MM.1S (cell line): ENCODE data around the gene C17orf113.

Experiments
- DNase-seq: peaks from one replicate; pipeline ENCODE4 v3.0.0-alpha.2; 2015
- H2AFZ ChIP-seq: fragments of 300-600 bp; sonication (generic); 2 replicates; pipeline ENCODE4 v1.6.0; 2016; ENCODE audit warnings: antibody characterized with exemption, low read length
- H3F3A ChIP-seq: fragments of 300-600 bp; sonication (generic); 2 replicates; pipeline ENCODE4 v1.6.1; 2016; ENCODE audit warnings: mild to moderate bottlenecking, antibody characterized with exemption, low read length, moderate library complexity, mixed read lengths; ENCODE audit not compliant: insufficient read depth
- H3K27ac ChIP-seq: fragments of 300-600 bp; sonication (generic); 2 replicates; pipeline ENCODE4 v1.5.1; 2016; ENCODE audit warnings: mild to moderate bottlenecking, low read length
- H3K27me3 ChIP-seq: fragments of 300-600 bp; sonication (generic); replicated peaks from 2 replicates; pipeline ENCODE4 v1.6.0; 2016; ENCODE audit warnings: low read length; ENCODE audit not compliant: insufficient read depth
- H3K36me3 ChIP-seq: fragments of 300-600 bp; sonication (generic); replicated peaks from 2 replicates; pipeline ENCODE4 v1.6.1; 2016; ENCODE audit warnings: mild to moderate bottlenecking, low read length, mixed read lengths; ENCODE audit not compliant: insufficient read depth
- H3K4me1 ChIP-seq: fragments of 300-600 bp; sonication (generic); 2 replicates; pipeline ENCODE4 v1.6.1; 2016; ENCODE audit warnings: low read length, mixed read lengths
- H3K4me2 ChIP-seq: fragments of 300-600 bp; sonication (generic); 2 replicates; pipeline ENCODE4 v1.6.0; 2016; ENCODE audit warnings: low read depth, low read length
- H3K4me3 ChIP-seq: fragments of 300-600 bp; sonication (generic); 2 replicates; pipeline ENCODE4 v1.5.1; 2016; ENCODE audit warnings: low read length, mixed read lengths
- H3K79me2 ChIP-seq: fragments of 300-600 bp; sonication (generic); 2 replicates; pipeline ENCODE4 v1.6.1; 2016; ENCODE audit warnings: mixed run types, low read length, mixed read lengths
- H3K9ac ChIP-seq: fragments of 300-600 bp; sonication (generic); 2 replicates; pipeline ENCODE4 v1.6.1; 2016; ENCODE audit warnings: low read length, mixed read lengths
- H3K9me2 ChIP-seq: fragments of 300-600 bp; sonication (generic); replicated peaks from 2 replicates; pipeline ENCODE4 v1.6.1; 2016; ENCODE audit warnings: mild to moderate bottlenecking, low read length, mixed read lengths; ENCODE audit not compliant: insufficient read depth
- H3K9me3 ChIP-seq: fragments of 300-600 bp; sonication (generic); replicated peaks from 2 replicates; pipeline ENCODE4 v1.6.1; 2016; ENCODE audit warnings: mild to moderate bottlenecking, low read length, mixed read lengths; ENCODE audit not compliant: insufficient read depth
- H4K20me1 ChIP-seq: fragments of 300-600 bp; sonication (generic); 2 replicates; pipeline ENCODE4 v1.6.1; 2016; ENCODE audit warnings: mild to moderate bottlenecking, low read length, moderate library complexity, mixed read lengths; ENCODE audit not compliant: insufficient read depth
- CTCF ChIP-seq: fragments of 300-600 bp; sonication (generic); IDR thresholded peaks from 2 replicates; pipeline ENCODE4 v1.5.1; 2016; ENCODE audit warnings: antibody characterized with exemption, low read length, mixed read lengths
- EZH2 ChIP-seq: fragments of 300-600 bp; sonication (generic); optimal IDR thresholded peaks from 2 replicates; pipeline ENCODE3; 2017; ENCODE audit warnings: low read depth, mild to moderate bottlenecking, antibody characterized with exemption, low read length, mixed read lengths
- EZH2phosphoT487 ChIP-seq: fragments of 300-600 bp; sonication (generic); IDR thresholded peaks from 2 replicates; pipeline ENCODE4 v1.6.1; 2018; ENCODE audit warnings: antibody characterized with exemption, low read length

Gene C17orf113

GRCh38 chr17:42055027-42055426 is 4.6 kb upstream of the C17orf113 start:
- H3K27me3 ChIP-seq = peaks cover 34% of the 10 kb centered on the region
- H3K4me1 ChIP-seq = no peaks in the 10 kb centered on the region
- no peaks in the 10 kb centered on the region for H4K20me1 ChIP-seq
- no peaks in the 10 kb centered on the region for H3K9me2 ChIP-seq
- H3K9ac ChIP-seq = no peak overlapping the region
- no peak overlapping the region for H3K4me3 ChIP-seq
- H3K27ac ChIP-seq = no peak overlapping the region
- no peak overlapping the region for H3K4me2 ChIP-seq
- DNase-seq = no peak
- no peaks in the 10 kb centered on the region for H3K36me3 ChIP-seq
- no peaks in the 10 kb centered on the region for H3K79me2 ChIP-seq
- no peak overlapping the region for H2AFZ ChIP-seq
- no peaks in the 10 kb centered on the region for H3K9me3 ChIP-seq
- TF ChIP-seq EZH2phosphoT487 = no peak
- TF ChIP-seq EZH2 = no peak
- no peak for TF ChIP-seq CTCF
- H3F3A ChIP-seq = no peaks in the 10 kb centered on the region

- H3K4me2 ChIP-seq = no peak overlapping the region
- no peak overlapping the region for H3K9ac ChIP-seq
- no peaks in the 10 kb centered on the region for H4K20me1 ChIP-seq
- TF ChIP-seq EZH2 (no peak), CTCF (no peak), EZH2phosphoT487 (no peak)
- DNase-seq = no peak
- H3K9me3 ChIP-seq = no peaks in the 10 kb centered on the region
- no peaks in the 10 kb centered on the region for H3K36me3 ChIP-seq
- no peak overlapping the region for H3K4me3 ChIP-seq
- H3K9me2 ChIP-seq = no peaks in the 10 kb centered on the region
- no peak overlapping the region for H2AFZ ChIP-seq
- no peaks in the 10 kb centered on the region for H3F3A ChIP-seq
- H3K27ac ChIP-seq = no peak overlapping the region
- peaks cover 41% of the 10 kb centered on the region for H3K27me3 ChIP-seq
- H3K4me1 ChIP-seq = no peaks in the 10 kb centered on the region
- H3K79me2 ChIP-seq = no peaks in the 10 kb centered on the region
Observed at GRCh38 chr17:42053731-42054500, 3.5 kb upstream of the C17orf113 start.

- Histone ChIP-seq H3K9me3 (no peaks in the 10 kb centered on the region), H3K79me2 (no peaks in the 10 kb centered on the region), H3K9ac (no peak overlapping the region), H3K4me1 (no peaks in the 10 kb centered on the region), H3F3A (no peaks in the 10 kb centered on the region), H4K20me1 (no peaks in the 10 kb centered on the region), H3K36me3 (no peaks in the 10 kb centered on the region), H3K27ac (no peak overlapping the region), H3K27me3 (peaks cover 42% of the 10 kb centered on the region), H2AFZ (no peak overlapping the region), H3K9me2 (no peaks in the 10 kb centered on the region), H3K4me3 (no peak overlapping the region), H3K4me2 (no peak overlapping the region)
- DNase-seq = no peak
- TF ChIP-seq CTCF (no peak), EZH2phosphoT487 (no peak), EZH2 (no peak)
Observed at GRCh38 chr17:42052346-42052877, 2.0 kb upstream of the C17orf113 start.
